Measurements from ENCODE around the gene TKTL2. TPM values are rescaled to one million over a fixed set of nuclear protein-coding genes. Genes with fewer than 3 reads are reported as not detected.

TKTL2 gene
- total and polyA plus RNA-seq, 10 of the 15 experiments (the other 5 are each of a cell fraction or from before 2014, with no cell fraction given), result 0.03 to 0.04 (median 0.03) TPM; not detected in 7

- TF ChIP-seq ZNF592 (IDR thresholded peaks at IDR 0.05), result no peak
- 0 out of 2 replicates have a peak, but pooled peaks have one; percentile 42 for TF ChIP-seq NKRF (conservative IDR thresholded peaks at IDR 0.05)
- peak; percentile 74 for TF ChIP-seq YY1 (IDR thresholded peaks at IDR 0.05; ENCODE audit: low read depth, low read length)
- peak; percentile 64 for TF ChIP-seq ZNF687 (IDR thresholded peaks at IDR 0.05)
- no peak for TF ChIP-seq E2F8 (IDR thresholded peaks at IDR 0.05; ENCODE audit: low read depth, partially characterized antibody)
- no peak for TF ChIP-seq USF1 (IDR thresholded peaks at IDR 0.05; ENCODE audit: borderline replicate concordance, extremely low read length, insufficient read depth, low read depth, low read length)
- TF ChIP-seq RELA (IDR thresholded peaks at IDR 0.05; ENCODE audit: borderline replicate concordance, partially characterized antibody), result no peak
- TF ChIP-seq ETV6 (conservative IDR thresholded peaks at IDR 0.05 in 1 of 2, IDR thresholded peaks at IDR 0.05 in 1 of 2; ENCODE audit: borderline replicate concordance in 1 of 2, low read depth in 1 of 2), result 0 out of 4 replicates have a peak, but pooled peaks of 1 of the 2 experiments have one; percentile 24
- peak; percentile 57; the same call in 1 of the 2 replicates for TF ChIP-seq NBN (IDR thresholded peaks at IDR 0.05)
- peak; percentile 14; the same call in 1 of the 3 replicates for TF ChIP-seq POU2F2 (IDR thresholded peaks at IDR 0.05; ENCODE audit: borderline replicate concordance, low read depth, low read length)
- no peak for TF ChIP-seq BRCA1 (IDR thresholded peaks at IDR 0.05; ENCODE audit: low read depth, low read length)
- no peak for TF ChIP-seq EZH2 (IDR thresholded peaks at IDR 0.05; ENCODE audit: borderline replicate concordance, control insufficient read depth, low read depth, low read length)
- 0 out of 2 replicates have a peak, but pooled peaks have one; percentile 33 for TF ChIP-seq CREB1 (IDR thresholded peaks at IDR 0.05; ENCODE audit: low read depth)
- peak; percentile 60; the same call in 1 of the 2 replicates for TF ChIP-seq BACH1 (IDR thresholded peaks at IDR 0.05; ENCODE audit: borderline replicate concordance)
- no peak for TF ChIP-seq RAD21 (IDR thresholded peaks at IDR 0.05; ENCODE audit: insufficient read depth, low read depth, low read length)
These were observed 22.3 kb upstream of the TKTL2 start (continued) for GRCh38 chr4:163495900-163496299.
